Hematopoietic multipotent progenitor cell (in vitro differentiated cells): Measurements from ENCODE around the gene CDC14C. TPM values are rescaled to one million over a fixed set of nuclear protein-coding genes. Genes with fewer than 3 reads are reported as not detected.
A peak's percentile ranks its signal among the peaks of the same experiment; 100 is the strongest.

Experiments used
- DNase-seq, 3 donors: peaks; one replicate each; pipeline ENCODE4 v3.0.0-alpha.2; 2011 to 2015; ENCODE audit warnings: low read depth in 2 of 3, low spot score in 2 of 3
- total RNA-seq: library from RNA; depleted of rRNA; stranded (reverse); fragments of >200 nt; gene quantifications from one replicate; pipeline ENCODE4 v1.2.3, GENCODE V29; 2012

CDC14C gene
- total RNA-seq, 1 donor: not detected

GRCh38 chr7:48964074-48964473 is 39.7 kb downstream of the CDC14C start:
- DNase-seq: peak in 1 of 3 donors; percentile 32

GRCh38 chr7:48971173-48971572 is 46.8 kb downstream of the CDC14C start:
- no peak for DNase-seq

GRCh38 chr7:48976253-48976652 is 51.9 kb downstream of the CDC14C start:
- DNase-seq: no peak

GRCh38 chr7:48976850-48977249 is 52.5 kb downstream of the CDC14C start:
- DNase-seq: no peak
